Activated T-cell treated with anti-CD3 and anti-CD28 coated beads, Interleukin-2, amount 50 U/mL, for 48 hours (primary cell): ENCODE measurements around the gene GUF1.

Source experiments
- DNase-seq, 2 experiments: peaks; one replicate each; pipeline ENCODE4 v3.0.0-alpha.2; 2020

The GUF1 gene

GRCh38 chr4:44678094-44679041, at the start of gene GUF1:
Gene GUF1, plus strand, starts transcription at chr4:44678420. Its CDS starts 203 bp downstream, at chr4:44678623.
- DNase-seq = peak; percentile 88 to 90

GRCh38 chr4:44629280-44629866, 48.8 kb upstream of the GUF1 start:
- peak; percentile 26 to 30 for DNase-seq

GRCh38 chr4:44632089-44632488, 46.1 kb upstream of the GUF1 start:
- no peak for DNase-seq

GRCh38 chr4:44632733-44633132, 45.5 kb upstream of the GUF1 start:
- DNase-seq = no peak

- no peak for DNase-seq
Measured at GRCh38 chr4:44638091-44638490, 40.1 kb upstream of the GUF1 start.

- DNase-seq = no peak
Measured at GRCh38 chr4:44646151-44646550, 32.1 kb upstream of the GUF1 start.

- no peak for DNase-seq
Measured at GRCh38 chr4:44651425-44651824, 26.8 kb upstream of the GUF1 start, which contains the start of gene YIPF7. Gene YIPF7, minus strand, starts transcription at chr4:44651625. Its CDS starts 1,525 bp downstream, at chr4:44650100.

GRCh38 chr4:44652002-44652401, 26.2 kb upstream of the GUF1 start:
- no peak for DNase-seq

GRCh38 chr4:44660396-44660795, 17.8 kb upstream of the GUF1 start:
- DNase-seq = no peak

- DNase-seq = no peak
Measured at GRCh38 chr4:44661940-44662622, 16.1 kb upstream of the GUF1 start.

GRCh38 chr4:44662623-44663005, 15.6 kb upstream of the GUF1 start:
- no peak for DNase-seq

- DNase-seq = no peak
Measured at GRCh38 chr4:44663539-44664263, 14.5 kb upstream of the GUF1 start.

- no peak for DNase-seq
Measured at GRCh38 chr4:44668526-44668925, 9.7 kb upstream of the GUF1 start.

- DNase-seq = no peak
Measured at GRCh38 chr4:44670506-44671199, 7.6 kb upstream of the GUF1 start.

- DNase-seq = no peak
Measured at GRCh38 chr4:44671636-44672035, 6.6 kb upstream of the GUF1 start.

GRCh38 chr4:44674471-44674870, 3.7 kb upstream of the GUF1 start:
- no peak for DNase-seq

- DNase-seq = no peak
Measured at GRCh38 chr4:44675366-44675765, 2.9 kb upstream of the GUF1 start.

GRCh38 chr4:44679060-44679459, 840 bp downstream of the GUF1 start:
- no peak for DNase-seq

- DNase-seq = no peak
Measured at GRCh38 chr4:44684648-44685047, 6.4 kb downstream of the GUF1 start.

GRCh38 chr4:44700427-44700826, 22.2 kb downstream of the GUF1 start:
- no peak for DNase-seq

GRCh38 chr4:44701037-44701436, 22.8 kb downstream of the GUF1 start:
- DNase-seq = no peak

GRCh38 chr4:44704673-44705072, 26.5 kb downstream of the GUF1 start:
- DNase-seq = no peak
